ENCODE data around the gene ZNF587.
A peak's percentile ranks its signal among the peaks of the same experiment; 100 is the strongest.
"Not testable (repeated sequence)": the region's sequence is repeated elsewhere in the genome, so short reads cannot be mapped to it uniquely, and the experiment has no call there.

The ZNF587 gene

DNA sequence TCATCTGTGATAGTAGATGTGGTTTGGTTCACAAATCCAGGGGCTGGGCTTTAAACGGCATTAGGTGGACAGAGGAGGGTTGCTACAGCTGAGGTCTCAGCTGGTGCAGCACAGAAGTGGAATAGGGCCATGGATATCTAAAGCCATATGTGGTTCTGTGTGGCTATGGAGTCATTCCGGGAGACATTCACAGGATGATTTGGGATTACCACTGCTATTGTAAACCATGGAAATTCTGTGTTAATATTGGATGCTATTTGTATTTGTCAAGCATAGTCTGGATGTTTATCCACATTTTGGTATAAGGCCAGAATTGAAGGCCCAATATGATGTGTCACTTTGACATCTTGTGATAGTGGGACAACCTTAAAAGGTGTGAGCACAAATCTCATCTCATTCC lies 26.5 kb upstream of the ZNF587 start:
- DNase-seq, result not testable (repeated sequence)

DNA sequence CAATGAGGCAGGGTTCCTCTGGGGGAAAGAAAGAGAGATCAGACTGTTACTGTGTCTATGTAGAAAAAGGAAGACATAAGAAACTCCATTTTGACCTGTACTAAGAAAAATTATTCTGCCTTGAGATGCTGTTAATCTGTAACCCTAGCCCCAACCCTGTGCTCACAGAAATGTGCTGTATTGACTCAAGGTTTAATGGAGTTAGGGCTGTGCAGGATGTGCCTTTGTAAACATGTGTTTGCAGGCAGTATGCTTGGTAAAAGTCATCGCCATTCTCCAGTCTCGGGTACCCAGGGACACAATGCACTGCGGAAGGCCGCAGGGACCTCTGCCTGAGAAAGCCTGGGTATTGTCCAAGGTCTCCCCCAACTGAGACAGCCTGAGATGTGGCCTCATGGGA lies 26.1 kb upstream of the ZNF587 start:
- not testable (repeated sequence) for DNase-seq

DNA sequence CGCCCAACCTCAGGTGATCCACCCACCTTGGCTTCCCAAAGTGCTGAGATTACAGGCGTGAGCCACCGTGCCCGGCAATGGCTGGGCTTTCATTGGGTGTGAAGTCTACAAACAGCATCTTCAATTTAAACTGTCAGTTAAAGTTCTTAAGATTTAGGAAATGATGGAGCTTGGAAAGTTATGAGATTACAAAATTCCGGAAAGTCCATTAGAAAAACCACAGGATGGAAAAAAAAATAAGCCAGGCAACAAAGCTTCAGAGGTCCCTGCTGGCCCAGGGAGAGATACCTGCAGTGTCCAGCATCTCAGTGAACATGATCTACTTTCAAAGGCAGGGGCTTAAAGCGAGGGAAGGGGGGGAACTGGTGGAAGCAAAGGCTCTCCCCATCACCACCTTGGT lies 24.1 kb upstream of the ZNF587 start:
- DNase-seq, result no peak

DNA sequence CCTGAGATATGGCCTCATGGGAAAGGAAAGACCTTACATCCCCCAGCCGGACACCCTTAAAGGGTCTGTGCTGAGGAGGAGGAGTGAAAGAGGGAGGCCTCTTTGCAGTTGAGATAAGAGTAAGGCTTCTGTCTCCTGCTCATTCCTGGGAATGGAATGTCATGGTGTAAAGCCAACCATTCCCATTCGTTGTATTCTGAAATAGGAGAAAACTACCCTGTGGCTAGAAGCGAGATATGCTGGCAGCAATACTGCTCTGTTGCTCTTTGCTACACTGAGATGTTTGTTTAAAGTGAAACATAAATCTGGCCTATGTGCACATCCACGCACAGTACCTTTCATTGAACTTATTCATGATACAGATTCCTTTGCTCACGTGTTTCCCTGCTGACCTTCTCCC lies 20.3 kb upstream of the ZNF587 start:
- no peak for DNase-seq

DNA sequence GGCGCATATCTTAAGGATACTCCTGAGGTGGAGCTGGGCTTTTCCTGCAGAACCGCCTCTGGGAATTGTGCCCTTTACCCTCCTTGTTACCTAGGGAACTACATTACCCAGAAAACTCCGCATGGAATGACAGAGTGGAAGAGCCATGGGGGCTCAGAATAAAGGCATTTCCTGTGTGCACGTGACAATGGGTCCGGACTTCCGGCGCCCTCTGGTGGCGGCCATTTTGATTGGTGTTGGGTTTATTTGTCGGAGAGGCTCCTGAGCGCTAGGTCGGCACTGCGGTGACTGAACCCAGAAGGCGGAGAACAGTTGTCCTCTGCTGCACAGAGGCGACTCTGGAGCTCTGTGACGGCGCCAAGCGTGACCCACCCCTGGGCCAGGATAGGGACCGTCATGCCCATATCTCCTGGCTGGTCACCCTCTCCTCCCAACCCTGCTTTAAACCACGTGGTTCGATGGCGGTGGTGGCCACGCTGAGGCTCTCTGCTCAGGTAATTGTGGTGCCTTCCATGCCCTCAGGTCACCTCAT lies 19.5 kb upstream of the ZNF587 start, which contains the start of gene ZNF587B:
ZNF587B (plus strand) TSS at position 229 of the 532 bp plus-strand sequence; CDS start at position 459, 230 bp downstream.
- DNase-seq, result peak; percentile 11 to 13

DNA sequence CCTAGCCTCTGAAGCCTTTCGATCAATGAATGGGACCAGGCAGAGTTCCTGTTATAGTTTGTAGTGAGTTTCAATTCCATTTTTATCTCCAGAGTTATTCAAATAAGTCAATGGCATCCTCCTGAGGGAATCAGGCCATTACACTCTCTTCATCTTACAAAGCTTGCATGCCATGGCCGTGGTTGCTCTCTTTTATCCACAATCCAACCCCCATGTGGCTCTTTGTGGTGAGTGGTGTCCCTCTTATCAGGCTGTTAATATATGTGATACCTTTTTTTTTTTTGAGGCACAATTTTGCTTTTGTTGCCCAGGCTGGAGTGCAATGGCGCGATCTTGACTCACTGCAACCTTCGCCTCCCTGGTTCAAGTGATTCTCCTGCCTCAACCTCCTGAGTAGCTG lies 12.7 kb upstream of the ZNF587 start:
- DNase-seq, result not testable (repeated sequence)

DNA sequence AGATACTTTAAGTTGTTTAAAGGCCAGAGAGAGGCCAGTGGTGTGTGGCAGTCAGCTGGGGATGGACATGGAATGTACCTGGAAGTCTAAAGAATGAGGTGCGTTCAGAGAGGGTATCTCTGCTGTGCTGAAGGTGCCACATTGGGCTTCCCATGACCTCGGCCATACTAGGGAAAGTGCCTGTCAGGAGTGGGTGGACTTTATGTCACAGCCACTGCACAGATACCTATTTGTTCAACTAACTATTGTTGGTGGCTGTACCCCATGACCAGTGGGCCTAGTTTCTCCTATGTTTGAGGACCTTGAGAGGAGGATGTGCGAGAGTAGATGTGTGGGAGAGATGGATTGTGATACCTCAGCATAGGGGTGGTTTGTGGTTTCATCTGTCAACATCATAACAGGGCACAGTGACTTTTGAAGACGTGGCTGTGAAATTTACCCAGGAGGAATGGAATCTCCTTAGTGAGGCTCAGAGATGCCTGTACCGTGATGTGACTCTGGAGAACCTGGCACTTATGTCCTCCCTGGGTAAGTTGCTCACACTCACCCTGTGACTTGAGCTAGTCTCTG lies 11.0 kb upstream of the ZNF587 start:
- not testable (repeated sequence) for DNase-seq

DNA sequence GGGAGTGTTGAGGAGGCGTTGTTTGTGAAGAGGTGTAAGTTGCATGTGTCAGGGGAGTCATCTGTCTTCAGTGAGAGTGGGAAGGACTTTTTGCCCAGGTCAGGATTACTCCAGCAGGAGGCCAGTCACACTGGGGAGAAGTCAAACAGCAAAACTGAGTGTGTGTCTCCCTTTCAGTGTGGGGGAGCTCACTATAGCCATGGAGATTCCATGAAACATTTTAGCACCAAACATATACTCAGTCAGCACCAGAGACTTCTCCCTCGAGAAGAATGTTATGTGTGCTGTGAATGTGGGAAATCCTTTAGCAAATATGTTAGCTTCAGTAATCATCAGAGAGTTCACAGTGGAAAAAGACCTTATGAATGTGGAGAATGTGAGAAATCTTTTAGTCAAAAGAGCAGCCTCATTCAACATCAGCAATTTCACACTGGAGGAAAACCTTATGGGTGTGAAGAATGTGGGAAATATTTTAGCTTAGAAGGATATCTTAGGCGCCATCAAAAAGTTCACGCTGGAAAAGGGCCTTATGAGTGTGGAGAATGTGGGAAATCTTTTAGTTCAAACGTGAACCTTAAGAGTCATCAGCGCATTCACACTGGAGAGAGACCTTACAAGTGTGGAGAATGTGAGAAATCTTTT lies 8.4 kb upstream of the ZNF587 start:
- DNase-seq, result no peak

DNA sequence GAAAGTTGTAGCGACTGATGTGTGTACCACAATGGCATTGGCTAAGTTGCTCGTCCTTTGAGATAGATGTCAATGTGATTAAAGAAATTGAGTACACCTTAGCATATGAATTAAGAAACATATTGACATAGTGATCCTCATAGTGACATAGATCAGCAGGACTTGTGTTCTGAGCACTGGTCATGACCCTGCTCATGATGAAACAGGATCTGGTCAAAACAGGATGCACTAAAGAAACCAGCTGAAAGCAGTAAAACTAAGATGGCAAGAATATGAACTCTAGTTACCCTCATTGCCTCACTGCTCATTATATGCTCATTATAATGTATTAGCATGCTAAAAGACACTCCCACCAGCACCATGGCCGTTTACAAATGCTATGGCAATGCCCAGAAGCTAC lies 2.5 kb upstream of the ZNF587 start:
- DNase-seq, result not testable (repeated sequence)

DNA sequence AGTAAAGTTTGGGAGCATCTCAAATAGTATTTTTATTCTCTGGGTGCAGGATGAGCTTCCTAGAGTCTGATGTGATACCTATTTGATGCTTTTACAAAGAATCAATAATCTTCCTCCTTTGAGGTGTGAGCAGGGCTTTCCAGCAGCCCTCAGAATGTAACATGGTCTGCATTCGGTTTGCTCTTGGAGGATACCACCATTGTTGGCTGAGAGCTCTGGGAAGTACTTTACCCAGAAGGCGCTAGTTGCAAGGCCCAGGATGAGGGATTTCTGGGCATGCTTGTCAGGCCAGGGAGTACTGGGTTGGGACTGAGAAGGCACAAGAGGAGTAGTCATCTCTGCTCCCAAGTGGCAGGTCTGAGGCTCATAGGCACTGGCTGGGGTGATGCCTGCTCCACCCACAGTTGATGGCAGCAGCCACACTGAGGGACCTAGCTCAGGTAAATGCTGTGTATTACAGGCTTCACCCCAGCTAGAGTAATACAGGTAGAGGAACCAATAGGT lies 445 bp upstream of the ZNF587 start:
- not testable (repeated sequence) for DNase-seq

DNA sequence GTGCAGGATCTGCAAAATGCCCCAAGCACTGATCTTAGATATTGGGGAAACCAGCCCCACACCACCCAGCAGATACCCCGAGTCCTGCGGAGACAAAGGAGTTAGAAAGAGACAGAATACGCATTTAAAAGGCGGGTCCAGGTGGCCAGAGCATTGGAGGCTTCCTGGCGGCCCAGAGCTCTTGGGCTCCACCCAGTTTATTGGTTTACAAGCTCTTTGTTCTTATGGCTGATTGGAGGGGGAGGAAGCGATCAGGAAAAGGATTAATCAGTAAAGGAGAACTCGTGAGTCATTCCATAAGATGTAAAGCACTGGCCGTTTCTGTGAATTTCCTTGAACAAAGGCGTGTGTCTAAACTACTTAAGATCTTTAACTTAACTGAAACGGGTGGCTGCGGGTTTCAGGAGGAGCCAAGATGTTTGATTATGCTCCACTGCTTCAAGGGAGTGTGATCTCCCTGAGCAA lies 926 bp downstream of the ZNF587 start:
- DNase-seq, result no peak

DNA sequence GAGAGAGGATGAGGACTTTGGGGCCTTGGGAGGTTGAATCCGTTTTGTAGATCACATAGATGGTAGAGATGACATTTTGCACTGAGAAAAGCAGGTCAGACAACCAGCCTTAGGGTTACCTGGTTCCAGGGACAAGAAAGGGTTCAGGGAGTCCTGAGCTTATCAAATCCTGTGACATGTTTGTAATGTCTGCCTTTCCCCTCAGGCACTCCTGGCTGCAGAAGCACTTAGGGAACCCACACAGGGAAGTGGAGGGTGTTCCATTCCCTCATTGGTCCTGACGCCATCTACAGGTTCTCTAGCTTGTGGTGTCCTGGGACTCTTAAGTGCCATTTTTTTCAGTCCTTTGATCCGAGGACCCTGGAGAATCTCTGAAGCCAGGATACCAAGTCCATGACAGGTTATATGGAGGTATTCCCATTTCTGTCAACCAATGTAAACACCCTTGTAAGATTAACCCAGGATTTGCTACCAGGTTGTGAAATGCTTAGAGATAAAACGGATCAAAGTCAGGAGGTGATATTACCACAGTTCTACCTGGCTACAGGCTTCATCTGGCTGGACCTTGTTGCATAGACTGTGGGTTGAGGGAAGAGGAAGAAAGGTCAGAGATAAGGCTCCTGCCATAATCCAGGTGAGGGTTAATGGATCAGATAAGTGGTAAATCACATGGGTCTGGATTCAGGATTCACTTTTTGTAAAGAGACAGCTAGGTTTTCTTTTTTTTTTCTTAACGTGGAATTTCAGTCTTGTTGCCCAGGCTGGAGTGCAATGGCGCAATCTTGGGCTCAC lies 2.3 kb downstream of the ZNF587 start:
- DNase-seq, result not testable (repeated sequence)

DNA sequence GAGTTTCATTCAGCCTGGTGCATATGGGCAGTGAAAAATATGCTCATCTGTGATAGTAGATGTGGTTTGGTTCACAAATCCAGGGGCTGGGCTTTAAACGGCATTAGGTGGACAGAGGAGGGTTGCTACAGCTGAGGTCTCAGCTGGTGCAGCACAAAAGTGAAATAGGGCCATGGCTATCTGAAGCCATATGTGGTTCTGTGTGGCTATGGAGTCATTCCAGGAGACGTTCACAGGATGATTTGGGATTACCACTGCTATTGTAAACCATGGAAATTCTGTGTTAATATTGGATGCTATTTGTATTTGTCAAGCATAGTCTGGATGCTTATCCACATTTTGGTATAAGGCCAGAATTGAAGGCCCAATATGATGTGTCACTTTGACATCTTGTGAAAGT lies 4.5 kb downstream of the ZNF587 start:
- DNase-seq, result not testable (repeated sequence)

DNA sequence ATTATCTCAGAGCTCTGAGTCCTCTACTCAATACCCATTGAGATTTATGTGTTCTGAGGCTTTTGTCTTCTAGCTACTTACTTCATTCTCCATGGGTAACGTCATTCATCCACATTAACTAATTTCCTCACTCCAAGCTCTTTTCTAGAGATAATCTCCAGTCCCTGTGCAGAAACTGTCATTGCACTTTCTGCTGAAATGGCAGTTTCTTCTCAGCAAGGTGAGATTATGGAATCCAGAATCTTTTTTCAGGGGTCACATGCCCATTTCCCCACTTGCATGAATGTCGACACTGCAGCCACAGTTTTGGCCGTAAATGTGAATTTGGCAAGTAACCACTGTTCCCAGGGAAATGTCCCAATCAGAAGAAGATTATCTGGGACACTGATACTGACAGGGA lies 12.7 kb downstream of the ZNF587 start:
- DNase-seq, result not testable (repeated sequence)

DNA sequence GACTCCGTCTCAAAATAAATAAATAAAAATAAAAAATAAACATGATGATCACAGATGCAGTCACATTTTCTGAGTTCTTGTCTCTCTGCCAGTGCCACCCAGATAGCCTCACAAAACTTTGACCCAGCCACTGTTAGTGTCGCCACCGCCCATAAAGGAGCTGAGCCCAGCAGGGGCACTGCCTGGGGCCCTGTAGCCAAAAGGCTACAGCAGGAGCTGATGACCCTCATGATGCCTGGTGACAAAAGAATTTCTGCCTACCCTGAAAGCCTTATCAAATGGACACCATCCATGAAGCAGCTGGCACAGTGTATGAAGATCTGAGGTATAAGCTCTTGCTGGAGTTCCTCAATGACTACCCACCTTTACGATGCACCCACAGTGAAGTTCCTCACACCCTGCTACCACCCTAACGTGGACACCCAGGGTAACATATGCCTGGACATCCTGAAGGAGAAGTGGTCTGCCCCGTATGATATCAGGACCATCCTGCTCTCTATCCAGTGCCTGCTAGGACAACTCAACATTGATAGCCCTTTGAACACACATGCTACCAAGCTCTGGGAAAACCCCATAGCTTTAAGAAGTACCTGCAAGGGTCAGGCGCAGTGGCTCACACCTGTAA lies 18.3 kb downstream of the ZNF587 start:
- DNase-seq, result no peak

DNA sequence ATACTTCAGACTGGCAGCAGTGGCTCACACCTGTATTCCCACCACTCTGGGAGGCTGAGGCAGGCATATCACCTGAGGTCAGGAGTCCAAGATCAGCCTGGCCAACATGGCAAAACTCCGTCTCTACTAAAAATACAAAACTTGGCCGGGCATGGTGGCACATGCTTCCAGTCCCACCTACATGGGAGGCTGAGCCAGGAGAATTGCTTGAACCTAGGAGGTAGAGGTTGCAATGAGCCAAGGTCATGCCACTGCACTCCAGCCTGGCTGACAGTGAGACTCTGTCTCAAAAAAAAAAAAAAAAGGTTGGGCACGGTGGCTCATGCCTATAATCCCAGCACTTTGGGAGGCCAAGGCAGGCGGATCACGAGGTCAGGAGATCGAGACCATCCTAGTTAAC lies 20.0 kb downstream of the ZNF587 start:
- not testable (repeated sequence) for DNase-seq

DNA sequence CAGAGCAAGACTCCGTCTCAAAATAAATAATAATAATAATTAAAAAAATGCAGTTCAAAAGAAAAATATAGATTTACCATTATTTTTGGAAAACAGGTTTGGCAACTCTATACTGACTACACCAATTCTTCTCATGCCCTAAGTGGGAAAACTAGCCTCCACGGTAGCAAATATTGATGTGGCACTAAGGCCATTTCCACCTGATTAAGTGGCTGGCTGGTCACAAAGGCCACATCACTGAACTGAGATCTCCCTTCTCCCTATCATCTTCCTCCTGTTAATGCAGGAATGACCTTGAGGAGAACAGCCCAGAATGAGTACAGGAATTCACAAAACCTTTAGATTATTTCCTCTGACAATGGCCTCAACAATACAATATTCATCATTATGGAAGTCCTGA lies 20.6 kb downstream of the ZNF587 start:
- no peak for DNase-seq

DNA sequence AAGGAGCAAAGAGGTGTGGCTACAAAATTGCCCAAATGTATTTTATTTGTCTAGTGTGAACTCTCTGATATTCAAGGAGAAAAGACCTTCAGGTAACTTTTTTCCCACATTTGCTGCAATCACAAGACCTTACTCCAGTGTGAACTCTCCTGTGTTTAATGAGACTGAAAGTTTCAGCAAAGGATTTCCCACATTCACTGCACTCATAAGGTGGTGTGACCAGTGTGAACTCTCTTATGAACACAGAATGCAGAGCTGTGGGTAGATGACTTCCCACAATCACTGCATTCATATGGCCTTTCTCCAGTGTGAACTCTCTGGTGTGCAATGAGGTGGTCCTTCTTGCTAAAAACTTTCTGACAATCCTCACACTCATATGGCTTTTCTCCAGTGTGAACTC lies 22.8 kb downstream of the ZNF587 start:
- no peak for DNase-seq

DNA sequence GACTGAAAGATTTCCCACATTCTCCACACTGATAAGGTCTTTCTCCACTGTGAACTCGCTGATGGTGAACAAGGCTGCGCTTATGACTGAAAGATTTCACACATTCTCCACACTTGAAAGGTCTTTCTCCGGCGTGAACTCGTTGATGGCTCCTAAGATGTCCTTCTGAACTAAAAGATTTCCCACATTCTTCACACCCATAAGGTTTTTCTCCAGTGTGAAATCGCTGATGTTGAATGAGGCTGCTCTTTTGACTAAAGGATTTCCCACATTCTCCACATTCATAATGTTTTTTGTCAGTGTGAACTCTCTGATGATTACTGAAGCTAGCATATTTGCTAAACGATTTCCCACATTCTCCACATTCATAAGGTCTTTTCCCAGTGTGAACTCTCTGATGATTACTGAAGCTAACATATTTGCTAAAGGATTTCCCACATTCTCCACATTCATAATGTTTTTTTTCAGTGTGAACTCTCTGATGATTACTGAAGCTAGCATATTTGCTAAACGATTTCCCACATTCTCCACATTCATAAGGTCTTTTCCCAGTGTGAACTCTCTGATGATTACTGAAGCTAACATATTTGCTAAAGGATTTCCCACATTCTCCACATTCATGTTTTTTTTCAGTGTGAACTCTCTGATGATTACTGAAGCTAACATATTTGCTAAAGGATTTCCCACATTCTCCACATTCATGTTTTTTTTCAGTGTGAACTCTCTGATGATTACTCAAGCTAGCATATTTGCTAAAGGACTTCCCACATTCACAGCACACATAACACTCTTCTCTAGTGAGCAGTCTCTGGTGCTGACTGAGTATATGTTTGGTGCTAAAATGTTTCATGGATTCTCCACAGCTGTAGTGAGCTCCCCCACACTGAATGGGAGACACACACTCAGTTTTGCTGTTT lies 24.5 kb downstream of the ZNF587 start:
- not testable (repeated sequence) for DNase-seq

DNA sequence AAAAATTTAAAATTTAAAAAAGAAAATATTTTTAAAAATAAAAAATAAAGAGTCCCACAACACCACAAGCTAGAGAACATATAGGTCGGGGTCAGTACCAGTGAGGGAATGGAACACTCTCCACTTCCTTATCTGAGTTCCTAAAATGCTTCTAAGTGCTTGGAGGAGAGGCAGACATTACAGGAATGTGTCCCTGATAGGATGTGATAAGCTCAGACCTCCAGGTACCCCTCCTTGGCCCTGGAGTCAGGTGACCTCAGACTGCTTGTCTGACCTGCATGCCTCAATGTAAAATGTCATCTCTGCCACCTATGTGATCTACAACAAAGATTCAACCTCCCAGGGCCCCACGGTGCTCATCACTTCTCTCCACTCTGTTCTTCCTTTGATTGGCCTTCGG lies 36.4 kb downstream of the ZNF587 start:
- DNase-seq, result no peak

DNA sequence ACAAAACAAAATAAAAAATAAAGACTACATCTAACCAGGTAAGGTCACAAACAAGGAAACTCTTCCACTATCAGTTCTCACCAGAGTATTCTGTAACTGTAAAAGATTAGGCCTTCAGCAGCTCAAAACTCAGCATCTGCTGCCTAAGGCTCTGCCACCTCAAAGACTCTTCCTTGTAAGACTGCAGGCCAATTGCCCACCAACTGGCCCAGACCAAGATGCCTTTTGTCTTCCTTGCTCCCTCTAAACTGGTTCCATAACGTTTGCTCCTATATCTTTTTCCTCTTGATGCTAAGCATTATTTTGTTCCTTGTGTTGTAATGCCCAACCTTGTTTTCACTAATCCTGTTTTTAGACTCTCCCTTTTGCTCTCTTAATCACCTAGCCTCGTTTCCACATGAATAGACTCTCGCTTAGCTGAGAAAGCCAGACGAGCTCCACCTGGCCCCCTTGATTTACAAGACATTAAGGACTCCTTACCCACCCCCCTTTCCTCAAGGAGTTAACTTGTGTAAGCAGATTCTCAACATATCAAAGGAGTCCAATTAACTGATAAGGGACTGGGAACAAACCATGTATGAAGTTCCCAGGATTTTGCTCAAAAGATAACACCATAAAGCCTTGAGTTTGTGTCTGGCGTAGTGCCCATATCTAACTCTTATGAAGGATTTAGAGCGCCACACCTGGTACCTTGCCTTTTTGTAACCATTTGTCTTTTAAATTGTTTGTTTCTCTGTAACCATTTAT lies 37.7 kb downstream of the ZNF587 start:
- no peak for DNase-seq

All from stimulated activated CD4-positive, alpha-beta T cell treated with anti-CD3 and anti-CD28 coated beads, Interleukin-4, amount 100 ng/mL, for 4 hours (primary cell).